Raji (cell line): ENCODE results near the gene AMY2B.
"Not testable (repeated sequence)": the region's sequence is repeated elsewhere in the genome, so short reads cannot be mapped to it uniquely, and the experiment has no call there.

Source experiments
- POLR2A ChIP-seq: IDR thresholded peaks from 2 replicates; pipeline ENCODE4 v1.6.1; 2011; ENCODE audit warnings: low read depth, low read length, control low read depth; ENCODE audit not compliant: insufficient read depth

AMY2B gene

GRCh38 chr1:103616362-103616761 is 45.0 kb downstream of the AMY2B start:
- TF ChIP-seq POLR2A: no peak

GRCh38 chr1:103616994-103617477 is 45.6 kb downstream of the AMY2B start, which contains the start of gene AMY2A:
Gene AMY2A, plus strand, starts transcription at chr1:103617427. Its CDS starts 14 bp downstream, at chr1:103617441.
- not testable (repeated sequence) for TF ChIP-seq POLR2A
